Measurements from ENCODE around the gene PTPN11. TPM values are rescaled to one million over a fixed set of nuclear protein-coding genes. Genes with fewer than 3 reads are reported as not detected.

The PTPN11 gene
- total and polyA plus RNA-seq, 2 of the 13 experiments (the other 11 are each of a cell fraction or from before 2014, with no cell fraction given), result 30.0 to 63.5 TPM

DNA sequence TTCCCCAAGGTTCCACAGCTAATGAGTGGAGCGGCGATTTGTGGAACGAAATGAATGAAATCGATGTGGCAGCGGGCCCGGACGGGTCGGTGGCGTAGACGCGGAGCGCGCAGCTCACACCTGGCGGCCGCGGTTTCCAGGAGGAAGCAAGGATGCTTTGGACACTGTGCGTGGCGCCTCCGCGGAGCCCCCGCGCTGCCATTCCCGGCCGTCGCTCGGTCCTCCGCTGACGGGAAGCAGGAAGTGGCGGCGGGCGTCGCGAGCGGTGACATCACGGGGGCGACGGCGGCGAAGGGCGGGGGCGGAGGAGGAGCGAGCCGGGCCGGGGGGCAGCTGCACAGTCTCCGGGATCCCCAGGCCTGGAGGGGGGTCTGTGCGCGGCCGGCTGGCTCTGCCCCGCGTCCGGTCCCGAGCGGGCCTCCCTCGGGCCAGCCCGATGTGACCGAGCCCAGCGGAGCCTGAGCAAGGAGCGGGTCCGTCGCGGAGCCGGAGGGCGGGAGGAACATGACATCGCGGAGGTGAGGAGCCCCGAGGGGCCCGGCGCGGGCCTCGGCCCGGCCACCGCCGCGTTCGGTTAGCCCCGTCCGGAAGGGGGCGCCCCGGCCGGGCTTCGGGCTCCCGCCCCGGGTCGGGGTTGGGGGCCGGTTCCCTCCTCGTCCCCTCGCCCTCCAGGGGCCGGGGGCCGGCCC lies at the start of gene PTPN11 (continued):
- peak; percentile 61; the same call in 1 of the 2 replicates for TF ChIP-seq ZNF547 (CRISPR knock-in tag; IDR thresholded peaks at IDR 0.05)
- 0 out of 2 replicates have a peak, but pooled peaks have one; percentile 31 for TF ChIP-seq ZNF550 (CRISPR knock-in tag; IDR thresholded peaks at IDR 0.05; ENCODE audit: borderline replicate concordance)
- no peak for TF ChIP-seq ZNF562 (CRISPR knock-in tag; IDR thresholded peaks at IDR 0.05; ENCODE audit: borderline replicate concordance)
- no peak for TF ChIP-seq ZNF354B (CRISPR knock-in tag; IDR thresholded peaks at IDR 0.05)
- TF ChIP-seq, protein P1, sequence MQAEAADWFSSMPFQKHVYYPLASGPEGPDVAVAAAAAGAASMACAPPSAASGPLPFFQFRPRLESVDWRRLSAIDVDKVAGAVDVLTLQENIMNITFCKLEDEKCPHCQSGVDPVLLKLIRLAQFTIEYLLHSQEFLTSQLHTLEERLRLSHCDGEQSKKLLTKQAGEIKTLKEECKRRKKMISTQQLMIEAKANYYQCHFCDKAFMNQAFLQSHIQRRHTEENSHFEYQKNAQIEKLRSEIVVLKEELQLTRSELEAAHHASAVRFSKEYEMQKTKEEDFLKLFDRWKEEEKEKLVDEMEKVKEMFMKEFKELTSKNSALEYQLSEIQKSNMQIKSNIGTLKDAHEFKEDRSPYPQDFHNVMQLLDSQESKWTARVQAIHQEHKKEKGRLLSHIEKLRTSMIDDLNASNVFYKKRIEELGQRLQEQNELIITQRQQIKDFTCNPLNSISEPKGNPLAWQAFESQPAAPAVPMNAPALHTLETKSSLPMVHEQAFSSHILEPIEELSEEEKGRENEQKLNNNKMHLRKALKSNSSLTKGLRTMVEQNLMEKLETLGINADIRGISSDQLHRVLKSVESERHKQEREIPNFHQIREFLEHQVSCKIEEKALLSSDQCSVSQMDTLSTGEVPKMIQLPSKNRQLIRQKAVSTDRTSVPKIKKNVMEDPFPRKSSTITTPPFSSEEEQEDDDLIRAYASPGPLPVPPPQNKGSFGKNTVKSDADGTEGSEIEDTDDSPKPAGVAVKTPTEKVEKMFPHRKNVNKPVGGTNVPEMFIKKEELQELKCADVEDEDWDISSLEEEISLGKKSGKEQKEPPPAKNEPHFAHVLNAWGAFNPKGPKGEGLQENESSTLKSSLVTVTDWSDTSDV (CRISPR knock-in tag; IDR thresholded peaks at IDR 0.05), result 0 out of 2 replicates have a peak, but pooled peaks have one; percentile 75
- TF ChIP-seq ZNF768 (CRISPR knock-in tag; IDR thresholded peaks at IDR 0.05), result peak; percentile 76; the same call in 1 of the 2 replicates
- TF ChIP-seq, protein P2, sequence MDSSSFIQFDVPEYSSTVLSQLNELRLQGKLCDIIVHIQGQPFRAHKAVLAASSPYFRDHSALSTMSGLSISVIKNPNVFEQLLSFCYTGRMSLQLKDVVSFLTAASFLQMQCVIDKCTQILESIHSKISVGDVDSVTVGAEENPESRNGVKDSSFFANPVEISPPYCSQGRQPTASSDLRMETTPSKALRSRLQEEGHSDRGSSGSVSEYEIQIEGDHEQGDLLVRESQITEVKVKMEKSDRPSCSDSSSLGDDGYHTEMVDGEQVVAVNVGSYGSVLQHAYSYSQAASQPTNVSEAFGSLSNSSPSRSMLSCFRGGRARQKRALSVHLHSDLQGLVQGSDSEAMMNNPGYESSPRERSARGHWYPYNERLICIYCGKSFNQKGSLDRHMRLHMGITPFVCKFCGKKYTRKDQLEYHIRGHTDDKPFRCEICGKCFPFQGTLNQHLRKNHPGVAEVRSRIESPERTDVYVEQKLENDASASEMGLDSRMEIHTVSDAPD (CRISPR knock-in tag; IDR thresholded peaks at IDR 0.05), result no peak
- TF ChIP-seq, protein P3, sequence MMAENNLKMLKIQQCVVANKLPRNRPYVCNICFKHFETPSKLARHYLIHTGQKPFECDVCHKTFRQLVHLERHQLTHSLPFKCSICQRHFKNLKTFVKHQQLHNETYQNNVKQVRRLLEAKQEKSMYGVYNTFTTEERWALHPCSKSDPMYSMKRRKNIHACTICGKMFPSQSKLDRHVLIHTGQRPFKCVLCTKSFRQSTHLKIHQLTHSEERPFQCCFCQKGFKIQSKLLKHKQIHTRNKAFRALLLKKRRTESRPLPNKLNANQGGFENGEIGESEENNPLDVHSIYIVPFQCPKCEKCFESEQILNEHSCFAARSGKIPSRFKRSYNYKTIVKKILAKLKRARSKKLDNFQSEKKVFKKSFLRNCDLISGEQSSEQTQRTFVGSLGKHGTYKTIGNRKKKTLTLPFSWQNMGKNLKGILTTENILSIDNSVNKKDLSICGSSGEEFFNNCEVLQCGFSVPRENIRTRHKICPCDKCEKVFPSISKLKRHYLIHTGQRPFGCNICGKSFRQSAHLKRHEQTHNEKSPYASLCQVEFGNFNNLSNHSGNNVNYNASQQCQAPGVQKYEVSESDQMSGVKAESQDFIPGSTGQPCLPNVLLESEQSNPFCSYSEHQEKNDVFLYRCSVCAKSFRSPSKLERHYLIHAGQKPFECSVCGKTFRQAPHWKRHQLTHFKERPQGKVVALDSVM (CRISPR knock-in tag; IDR thresholded peaks at IDR 0.05), result peak; percentile 44
- peak; percentile 77; the same call in 1 of the 2 replicates for TF ChIP-seq ARNTL (CRISPR knock-in tag; IDR thresholded peaks at IDR 0.05)
- TF ChIP-seq ZC3H4 (CRISPR knock-in tag; IDR thresholded peaks at IDR 0.05; ENCODE audit: borderline replicate concordance), result no peak
- TF ChIP-seq ZNF136 (CRISPR knock-in tag; IDR thresholded peaks at IDR 0.05; ENCODE audit: low read depth), result peak; percentile 48; the same call in 1 of the 2 replicates
- TF ChIP-seq ZNF607 (CRISPR knock-in tag; IDR thresholded peaks at IDR 0.05; ENCODE audit: borderline replicate concordance), result peak; percentile 67; the same call in 1 of the 2 replicates
- no peak for TF ChIP-seq ZNF672 (CRISPR knock-in tag; IDR thresholded peaks at IDR 0.05)
- no peak for TF ChIP-seq HIC2 (CRISPR knock-in tag; IDR thresholded peaks at IDR 0.05; ENCODE audit: low read depth)
- TF ChIP-seq ARNT2 (CRISPR knock-in tag; IDR thresholded peaks at IDR 0.05; ENCODE audit: low read depth), result peak; percentile 57; the same call in 1 of the 2 replicates
- no peak for TF ChIP-seq ZNF704 (CRISPR knock-in tag; IDR thresholded peaks at IDR 0.05; ENCODE audit: borderline replicate concordance)
- peak; percentile 81 for TF ChIP-seq ZBTB38 (CRISPR knock-in tag; IDR thresholded peaks at IDR 0.05)
- peak; percentile 36; the same call in 1 of the 2 replicates for TF ChIP-seq SRY (CRISPR knock-in tag; IDR thresholded peaks at IDR 0.05)
- peak; percentile 0 for TF ChIP-seq TBL1XR1 (IDR thresholded peaks at IDR 0.05; ENCODE audit: borderline replicate concordance, low read length, partially characterized antibody)
